Neural crest cell (in vitro differentiated cells): ENCODE measurements around the gene AGBL4. TPM values are rescaled to one million over a fixed set of nuclear protein-coding genes. Genes with fewer than 3 reads are reported as not detected.

Experiments used
- DNase-seq: peaks from one replicate; pipeline ENCODE4 v3.0.0; 2021; ENCODE audit warnings: low read depth, mixed read lengths, low spot score
- H3K27ac Mint-ChIP-seq: one replicate; pipeline ENCODE4 v1.8.0; 2021; ENCODE audit warnings: mild to moderate bottlenecking, mixed read lengths; ENCODE audit not compliant: unreplicated experiment
- H3K27me3 Mint-ChIP-seq: 2 replicates; pipeline ENCODE4 v1.8.0; 2021; ENCODE audit warnings: low read depth, mild to moderate bottlenecking, mixed read lengths
- H3K36me3 Mint-ChIP-seq: 2 replicates; pipeline ENCODE4 v1.8.0; 2021; ENCODE audit warnings: low read depth, mild to moderate bottlenecking, mixed read lengths
- H3K4me1 Mint-ChIP-seq: 2 replicates; pipeline ENCODE4 v1.8.0; 2021; ENCODE audit warnings: mixed read lengths
- H3K4me3 Mint-ChIP-seq: one replicate; pipeline ENCODE4 v1.8.0; 2021; ENCODE audit warnings: mild to moderate bottlenecking, mixed read lengths
- H3K9me3 Mint-ChIP-seq: 2 replicates; pipeline ENCODE4 v1.8.0; 2021; ENCODE audit warnings: mixed read lengths
- CTCF ChIP-seq: fragments of 200-600 bp; sonication (generic); conservative IDR thresholded peaks from 2 replicates; pipeline ENCODE4 v1.5.0; 2021; ENCODE audit warnings: antibody characterized with exemption, mild to moderate bottlenecking
- total RNA-seq: library from RNA; stranded (reverse); gene quantifications from 2 replicates; pipeline ENCODE4 v1.2.1, GENCODE V29; 2021

AGBL4 gene
- total RNA-seq, 1 donor from 2014 or later: 0.09 TPM

GRCh38 chr1:48917901-48918603, 1105.7 kb downstream of the AGBL4 start:
- Mint-ChIP-seq H3K9me3 (no peaks in the 10 kb centered on the region), H3K36me3 (no peaks in the 10 kb centered on the region), H3K27me3 (peaks cover 4% of the 10 kb centered on the region), H3K4me1 (peaks cover 7% of the 10 kb centered on the region), H3K4me3 (no peak overlapping the region), H3K27ac (no peak overlapping the region)
- no peak for DNase-seq
- TF ChIP-seq CTCF: no peak

GRCh38 chr1:48917070-48917454, 1106.7 kb downstream of the AGBL4 start:
- Mint-ChIP-seq H3K27ac (no peak overlapping the region), H3K4me1 (peaks cover 7% of the 10 kb centered on the region), H3K9me3 (no peaks in the 10 kb centered on the region), H3K4me3 (no peak overlapping the region), H3K36me3 (no peaks in the 10 kb centered on the region), H3K27me3 (peaks cover 4% of the 10 kb centered on the region)
- TF ChIP-seq CTCF: no peak
- no peak for DNase-seq

GRCh38 chr1:48916130-48917069, 1107.4 kb downstream of the AGBL4 start:
- H3K4me3 Mint-ChIP-seq: no peak overlapping the region
- H3K27me3 Mint-ChIP-seq: peaks cover 4% of the 10 kb centered on the region
- no peak for DNase-seq
- H3K27ac Mint-ChIP-seq: no peak overlapping the region
- no peaks in the 10 kb centered on the region for H3K36me3 Mint-ChIP-seq
- TF ChIP-seq CTCF: peak; percentile 68
- no peaks in the 10 kb centered on the region for H3K9me3 Mint-ChIP-seq
- H3K4me1 Mint-ChIP-seq: peaks cover 7% of the 10 kb centered on the region

- H3K4me3 Mint-ChIP-seq: no peak overlapping the region
- peaks cover 4% of the 10 kb centered on the region for H3K4me1 Mint-ChIP-seq
- no peak for DNase-seq
- no peak overlapping the region for H3K27ac Mint-ChIP-seq
- H3K27me3 Mint-ChIP-seq: peaks cover 13% of the 10 kb centered on the region
- no peaks in the 10 kb centered on the region for H3K9me3 Mint-ChIP-seq
- no peaks in the 10 kb centered on the region for H3K36me3 Mint-ChIP-seq
- no peak for TF ChIP-seq CTCF
Measured at GRCh38 chr1:48908606-48909005, 1115.1 kb downstream of the AGBL4 start.

- Mint-ChIP-seq H3K4me3 (no peak overlapping the region), H3K9me3 (no peaks in the 10 kb centered on the region), H3K4me1 (peaks cover 4% of the 10 kb centered on the region), H3K27me3 (peaks cover 24% of the 10 kb centered on the region), H3K36me3 (no peaks in the 10 kb centered on the region), H3K27ac (no peak overlapping the region)
- no peak for TF ChIP-seq CTCF
- DNase-seq: no peak
Measured at GRCh38 chr1:48906729-48907128, 1117.0 kb downstream of the AGBL4 start.
